GM18873 (cell line): ENCODE measurements around the gene RGPD3.
"Not testable (repeated sequence)": the region's sequence is repeated elsewhere in the genome, so short reads cannot be mapped to it uniquely, and the experiment has no call there.

Experiments used
- ATAC-seq: cut with Tn5 transposase; IDR thresholded peaks from one replicate; pipeline ENCODE4 v1.9.1; 2021; ENCODE audit warnings: mild to moderate bottlenecking, moderate library complexity, moderate number of reproducible peaks; ENCODE audit not compliant: unreplicated experiment, low FRiP score

RGPD3 gene

GRCh38 chr2:106468107-106468506, at the start of gene RGPD3:
RGPD3 (minus strand) TSS chr2:106468413; CDS start chr2:106468288, 125 bp downstream.
- ATAC-seq = not testable (repeated sequence)

GRCh38 chr2:106517329-106517728, 49.1 kb upstream of the RGPD3 start:
- ATAC-seq = no peak

GRCh38 chr2:106516864-106517263, 48.7 kb upstream of the RGPD3 start:
- no peak for ATAC-seq

DNA sequence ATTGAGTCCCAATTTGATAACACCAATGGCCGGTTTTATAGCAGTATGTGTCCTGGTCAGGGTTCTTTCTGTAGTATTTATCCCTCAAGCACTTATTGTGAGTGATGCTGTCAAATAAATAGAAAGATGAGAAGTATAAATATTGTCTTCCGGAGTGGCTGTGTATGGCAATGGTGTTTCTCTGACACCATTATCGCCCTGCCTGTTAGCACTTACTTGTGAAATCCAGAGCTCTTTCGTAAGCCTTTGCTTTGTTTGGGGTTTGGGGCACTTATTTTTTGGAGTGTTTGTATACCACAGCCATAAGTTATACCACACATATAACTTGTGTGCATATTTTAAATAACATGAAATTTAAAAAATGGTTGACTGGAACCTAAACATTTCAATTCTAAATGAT, 48.2 kb upstream of the RGPD3 start:
- ATAC-seq = no peak

GRCh38 chr2:106514827-106515226, 46.6 kb upstream of the RGPD3 start:
- not testable (repeated sequence) for ATAC-seq

GRCh38 chr2:106513391-106513790, 45.2 kb upstream of the RGPD3 start:
- not testable (repeated sequence) for ATAC-seq

GRCh38 chr2:106511934-106512333, 43.7 kb upstream of the RGPD3 start:
- not testable (repeated sequence) for ATAC-seq

GRCh38 chr2:106511476-106511901, 43.3 kb upstream of the RGPD3 start:
- not testable (repeated sequence) for ATAC-seq

GRCh38 chr2:106510791-106511190, 42.6 kb upstream of the RGPD3 start:
- ATAC-seq = not testable (repeated sequence)

- ATAC-seq = not testable (repeated sequence)
Observed at GRCh38 chr2:106509374-106509770, 41.2 kb upstream of the RGPD3 start.

GRCh38 chr2:106508660-106509373, 40.6 kb upstream of the RGPD3 start:
- ATAC-seq = not testable (repeated sequence)

GRCh38 chr2:106506002-106506687, 37.9 kb upstream of the RGPD3 start:
- not testable (repeated sequence) for ATAC-seq

DNA sequence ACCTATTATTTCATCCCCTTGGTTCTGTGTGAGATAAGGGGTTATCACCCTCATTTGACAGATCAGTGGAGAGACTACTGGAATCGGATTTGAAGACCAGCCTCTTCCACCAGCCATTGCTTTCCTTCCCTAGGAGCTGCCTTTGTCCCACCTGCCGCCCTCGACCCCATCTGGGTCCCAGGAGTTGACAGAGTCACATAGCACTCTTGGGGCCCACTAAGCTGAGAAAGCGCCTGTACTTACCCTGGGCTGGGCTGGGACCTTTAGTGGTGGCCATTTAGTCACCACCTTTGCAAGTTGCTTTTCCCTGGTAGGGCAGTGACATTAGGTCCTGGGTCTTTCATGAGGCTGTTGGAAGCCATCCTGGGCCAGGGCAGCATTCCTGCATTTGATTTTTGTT, 36.6 kb upstream of the RGPD3 start:
- ATAC-seq = not testable (repeated sequence)

GRCh38 chr2:106504192-106504591, 36.0 kb upstream of the RGPD3 start:
- not testable (repeated sequence) for ATAC-seq

DNA sequence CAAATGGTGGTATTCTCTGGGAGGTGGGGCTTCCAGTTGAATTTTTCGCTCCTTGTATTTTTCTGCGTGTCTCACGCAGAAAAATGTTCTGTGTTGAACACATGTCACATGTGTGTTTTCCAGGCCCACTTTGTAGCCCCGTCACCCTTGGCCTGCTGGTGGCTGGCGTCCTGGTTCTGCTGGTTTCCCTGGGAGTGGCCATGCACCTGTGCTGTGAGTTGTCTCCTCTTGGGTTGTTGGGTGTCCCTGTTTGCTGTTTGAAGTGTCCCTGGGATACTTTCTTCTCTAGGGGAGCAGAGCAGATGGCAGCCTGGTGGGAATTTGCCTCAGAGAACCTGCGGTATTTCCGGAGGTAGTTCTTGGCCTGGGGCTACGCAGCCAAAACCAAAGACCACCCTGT, 34.1 kb upstream of the RGPD3 start:
- ATAC-seq = not testable (repeated sequence)

DNA sequence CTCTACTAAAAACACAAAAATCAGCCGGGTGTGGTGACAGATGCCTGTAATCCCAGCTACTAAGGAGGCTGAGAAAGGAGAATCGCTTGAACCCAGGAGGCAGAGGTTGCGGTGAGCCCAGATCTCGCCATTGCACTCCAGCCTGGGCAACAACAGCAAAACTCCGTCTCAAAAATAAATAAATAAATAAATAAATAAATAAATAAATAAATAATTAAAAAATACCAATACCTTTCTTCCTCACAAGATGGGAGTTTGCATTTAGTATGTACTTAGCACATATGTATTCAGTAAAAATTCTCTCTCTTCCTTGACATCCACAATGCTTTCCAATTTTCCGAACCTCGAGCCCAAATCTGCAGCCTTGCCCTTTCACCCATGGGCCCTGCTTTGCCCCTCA, 32.1 kb upstream of the RGPD3 start:
- ATAC-seq = not testable (repeated sequence)

DNA sequence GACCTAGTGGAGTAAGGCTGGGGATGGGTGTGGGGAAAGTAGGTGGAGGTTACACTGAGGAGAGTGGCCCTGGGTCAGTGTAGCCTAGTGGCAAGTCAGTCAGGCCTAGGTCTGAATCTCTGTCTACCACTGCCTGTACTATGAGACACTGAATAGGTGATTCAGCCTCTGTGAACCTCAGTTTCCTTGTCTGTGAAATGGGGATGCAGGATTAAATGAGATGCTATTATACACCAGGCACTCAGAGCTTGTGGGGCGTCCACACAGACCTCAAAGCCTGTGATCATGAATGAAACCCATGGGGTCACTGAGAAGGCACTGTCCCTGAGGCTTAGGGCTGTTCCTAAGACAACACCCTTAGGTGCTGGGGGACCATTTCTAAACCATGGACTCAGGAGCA, 30.3 kb upstream of the RGPD3 start:
- ATAC-seq = not testable (repeated sequence)

DNA sequence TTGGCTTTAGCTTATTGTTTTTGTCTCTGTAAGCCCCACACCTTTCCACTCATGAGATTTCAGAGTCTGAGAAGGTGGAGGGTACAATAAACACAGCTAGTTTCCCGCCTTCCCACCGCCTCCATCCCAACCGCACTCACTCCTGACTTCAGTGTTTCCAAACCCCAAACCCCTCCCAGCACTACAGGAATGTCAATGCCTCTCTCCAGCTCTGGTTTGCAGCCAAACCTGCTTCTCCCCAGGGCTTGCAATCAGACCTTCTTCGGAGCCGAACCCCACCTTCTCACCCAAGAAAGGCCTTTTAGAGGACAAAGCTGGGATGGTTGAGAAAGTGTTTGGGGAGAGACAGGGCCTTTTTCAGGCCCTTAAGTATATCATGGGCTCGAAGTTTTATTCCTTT, 24.7 kb upstream of the RGPD3 start:
- not testable (repeated sequence) for ATAC-seq

- not testable (repeated sequence) for ATAC-seq
Observed at GRCh38 chr2:106492399-106492798, 24.2 kb upstream of the RGPD3 start.

DNA sequence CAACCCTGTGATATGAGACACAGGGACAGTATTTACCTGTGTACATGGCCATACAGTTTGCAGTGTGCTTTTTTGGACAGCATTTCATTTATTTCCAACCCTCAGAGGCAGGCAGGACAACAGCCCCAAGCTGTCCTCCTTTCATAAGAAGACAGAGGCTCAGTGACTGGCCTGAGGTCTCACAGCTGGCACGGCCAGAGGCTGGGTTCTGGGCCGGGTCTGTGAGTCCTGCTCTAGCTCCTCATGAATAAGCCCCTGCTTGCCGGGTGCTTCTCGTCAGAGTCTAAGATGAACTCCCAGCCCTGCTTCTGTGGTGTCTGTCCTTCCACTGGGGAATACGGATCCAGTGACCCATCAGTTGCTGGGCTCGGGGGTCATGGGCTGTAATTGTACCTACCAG, 21.5 kb upstream of the RGPD3 start:
- ATAC-seq = not testable (repeated sequence)

GRCh38 chr2:106487386-106488191, 19.4 kb upstream of the RGPD3 start:
- not testable (repeated sequence) for ATAC-seq
